Measurements from ENCODE around the gene PCBD1.
A peak's percentile ranks its signal among the peaks of the same experiment; 100 is the strongest.
"Not testable (repeated sequence)": the region's sequence is repeated elsewhere in the genome, so short reads cannot be mapped to it uniquely, and the experiment has no call there.

The PCBD1 gene

GRCh38 chr10:70927189-70927943 is 39.0 kb upstream of the PCBD1 start:
- Histone ChIP-seq H3K9ac (ENCODE audit: low read length) (no peak overlapping the region), H3K9me3 (ENCODE audit: control insufficient read depth, low read length) (no peaks in the 10 kb centered on the region), H3K36me3 (ENCODE audit: control insufficient read depth, insufficient read depth, low read length, severe bottlenecking) (no peaks in the 10 kb centered on the region), H3K27me3 (replicated peaks; ENCODE audit: control insufficient read depth, insufficient read depth, low read length) (peaks cover 71% of the 10 kb centered on the region), H3K4me3 (ENCODE audit: low read length) (no peak overlapping the region), H3K4me1 (ENCODE audit: control insufficient read depth, insufficient read depth, low read length) (no peaks in the 10 kb centered on the region)
- DNase-seq (ENCODE audit: low read depth) = no peak

- H3K4me1 ChIP-seq (ENCODE audit: control insufficient read depth, insufficient read depth, low read length) = no peaks in the 10 kb centered on the region
- no peaks in the 10 kb centered on the region for H3K9me3 ChIP-seq (ENCODE audit: control insufficient read depth, low read length)
- H3K4me3 ChIP-seq (ENCODE audit: low read length) = no peak overlapping the region
- no peak for DNase-seq (ENCODE audit: low read depth)
- peaks cover 67% of the 10 kb centered on the region for H3K27me3 ChIP-seq (replicated peaks; ENCODE audit: control insufficient read depth, insufficient read depth, low read length)
- no peak overlapping the region for H3K9ac ChIP-seq (ENCODE audit: low read length)
- H3K36me3 ChIP-seq (ENCODE audit: control insufficient read depth, insufficient read depth, low read length, severe bottlenecking) = no peaks in the 10 kb centered on the region
These were observed 38.0 kb upstream of the PCBD1 start for GRCh38 chr10:70926226-70927000.

GRCh38 chr10:70925377-70926225 is 37.2 kb upstream of the PCBD1 start:
- Histone ChIP-seq H3K4me1 (ENCODE audit: control insufficient read depth, insufficient read depth, low read length) (no peaks in the 10 kb centered on the region), H3K4me3 (ENCODE audit: low read length) (no peak overlapping the region), H3K36me3 (ENCODE audit: control insufficient read depth, insufficient read depth, low read length, severe bottlenecking) (no peaks in the 10 kb centered on the region), H3K9ac (ENCODE audit: low read length) (no peak overlapping the region), H3K27me3 (replicated peaks; ENCODE audit: control insufficient read depth, insufficient read depth, low read length) (peaks cover 66% of the 10 kb centered on the region), H3K9me3 (ENCODE audit: control insufficient read depth, low read length) (no peaks in the 10 kb centered on the region)
- peak; percentile 65 for DNase-seq (ENCODE audit: low read depth)

- Histone ChIP-seq H3K4me1 (ENCODE audit: control insufficient read depth, insufficient read depth, low read length) (no peaks in the 10 kb centered on the region), H3K4me3 (ENCODE audit: low read length) (no peak overlapping the region), H3K36me3 (ENCODE audit: control insufficient read depth, insufficient read depth, low read length, severe bottlenecking) (no peaks in the 10 kb centered on the region), H3K9me3 (ENCODE audit: control insufficient read depth, low read length) (no peaks in the 10 kb centered on the region), H3K27me3 (replicated peaks; ENCODE audit: control insufficient read depth, insufficient read depth, low read length) (peaks cover 66% of the 10 kb centered on the region), H3K9ac (ENCODE audit: low read length) (no peak overlapping the region)
- no peak for DNase-seq (ENCODE audit: low read depth)
These were observed 35.3 kb upstream of the PCBD1 start for GRCh38 chr10:70923696-70924095.

- no peak overlapping the region for H3K9ac ChIP-seq (ENCODE audit: low read length)
- no peak for DNase-seq (ENCODE audit: low read depth)
- no peak overlapping the region for H3K4me3 ChIP-seq (ENCODE audit: low read length)
- H3K27me3 ChIP-seq (replicated peaks; ENCODE audit: control insufficient read depth, insufficient read depth, low read length) = peaks cover 76% of the 10 kb centered on the region
- no peaks in the 10 kb centered on the region for H3K4me1 ChIP-seq (ENCODE audit: control insufficient read depth, insufficient read depth, low read length)
- no peaks in the 10 kb centered on the region for H3K36me3 ChIP-seq (ENCODE audit: control insufficient read depth, insufficient read depth, low read length, severe bottlenecking)
- no peaks in the 10 kb centered on the region for H3K9me3 ChIP-seq (ENCODE audit: control insufficient read depth, low read length)
These were observed 32.9 kb upstream of the PCBD1 start for GRCh38 chr10:70921285-70921684.

GRCh38 chr10:70920519-70920918 is 32.2 kb upstream of the PCBD1 start:
- Histone ChIP-seq H3K27me3 (replicated peaks; ENCODE audit: control insufficient read depth, insufficient read depth, low read length) (peaks cover 78% of the 10 kb centered on the region), H3K9ac (ENCODE audit: low read length) (no peak overlapping the region), H3K9me3 (ENCODE audit: control insufficient read depth, low read length) (no peaks in the 10 kb centered on the region), H3K4me3 (ENCODE audit: low read length) (no peak overlapping the region), H3K4me1 (ENCODE audit: control insufficient read depth, insufficient read depth, low read length) (no peaks in the 10 kb centered on the region), H3K36me3 (ENCODE audit: control insufficient read depth, insufficient read depth, low read length, severe bottlenecking) (no peaks in the 10 kb centered on the region)
- no peak for DNase-seq (ENCODE audit: low read depth)

- H3K9me3 ChIP-seq (ENCODE audit: control insufficient read depth, low read length); H3K9ac ChIP-seq (ENCODE audit: low read length); DNase-seq (ENCODE audit: low read depth); H3K36me3 ChIP-seq (ENCODE audit: control insufficient read depth, insufficient read depth, low read length, severe bottlenecking); H3K4me3 ChIP-seq (ENCODE audit: low read length); H3K4me1 ChIP-seq (ENCODE audit: control insufficient read depth, insufficient read depth, low read length): not testable (repeated sequence)
- peaks cover 83% of the 10 kb centered on the region for H3K27me3 ChIP-seq (replicated peaks; ENCODE audit: control insufficient read depth, insufficient read depth, low read length)
These were observed 31.5 kb upstream of the PCBD1 start for GRCh38 chr10:70919906-70920305.

- H3K36me3 ChIP-seq (ENCODE audit: control insufficient read depth, insufficient read depth, low read length, severe bottlenecking) = no peaks in the 10 kb centered on the region
- H3K4me3 ChIP-seq (ENCODE audit: low read length) = no peak overlapping the region
- H3K9me3 ChIP-seq (ENCODE audit: control insufficient read depth, low read length) = no peaks in the 10 kb centered on the region
- peaks cover 83% of the 10 kb centered on the region for H3K27me3 ChIP-seq (replicated peaks; ENCODE audit: control insufficient read depth, insufficient read depth, low read length)
- H3K4me1 ChIP-seq (ENCODE audit: control insufficient read depth, insufficient read depth, low read length) = no peaks in the 10 kb centered on the region
- no peak overlapping the region for H3K9ac ChIP-seq (ENCODE audit: low read length)
- DNase-seq (ENCODE audit: low read depth) = no peak
These were observed 30.6 kb upstream of the PCBD1 start for GRCh38 chr10:70918851-70919530.

- Histone ChIP-seq H3K36me3 (ENCODE audit: control insufficient read depth, insufficient read depth, low read length, severe bottlenecking) (no peaks in the 10 kb centered on the region), H3K9ac (ENCODE audit: low read length) (no peak overlapping the region), H3K27me3 (replicated peaks; ENCODE audit: control insufficient read depth, insufficient read depth, low read length) (peaks cover 87% of the 10 kb centered on the region), H3K4me1 (ENCODE audit: control insufficient read depth, insufficient read depth, low read length) (no peaks in the 10 kb centered on the region), H3K4me3 (ENCODE audit: low read length) (no peak overlapping the region), H3K9me3 (ENCODE audit: control insufficient read depth, low read length) (no peaks in the 10 kb centered on the region)
- DNase-seq (ENCODE audit: low read depth) = no peak
These were observed 29.3 kb upstream of the PCBD1 start for GRCh38 chr10:70917635-70918034.

GRCh38 chr10:70917226-70917625 is 28.9 kb upstream of the PCBD1 start:
- H3K9me3 ChIP-seq (ENCODE audit: control insufficient read depth, low read length) = no peaks in the 10 kb centered on the region
- H3K4me3 ChIP-seq (ENCODE audit: low read length) = no peak overlapping the region
- H3K4me1 ChIP-seq (ENCODE audit: control insufficient read depth, insufficient read depth, low read length) = no peaks in the 10 kb centered on the region
- H3K9ac ChIP-seq (ENCODE audit: low read length) = no peak overlapping the region
- DNase-seq (ENCODE audit: low read depth) = no peak
- H3K36me3 ChIP-seq (ENCODE audit: control insufficient read depth, insufficient read depth, low read length, severe bottlenecking) = no peaks in the 10 kb centered on the region
- peaks cover 87% of the 10 kb centered on the region for H3K27me3 ChIP-seq (replicated peaks; ENCODE audit: control insufficient read depth, insufficient read depth, low read length)
